HEK293 (cell line): ENCODE measurements around the gene RALGAPA2.

ENCODE experiments used
- GLIS2 ChIP-seq: fragments of 450-650 bp; formaldehyde crosslinking; IDR thresholded peaks from 2 replicates; pipeline ENCODE4 v1.5.1; 2016; ENCODE audit warnings: missing biosample characterization, missing genetic modification characterization
- OSR2 ChIP-seq: fragments of 450-650 bp; formaldehyde crosslinking; IDR thresholded peaks from 2 replicates; pipeline ENCODE4 v1.5.1; 2016; ENCODE audit warnings: missing biosample characterization, missing genetic modification characterization
- SP7 ChIP-seq: fragments of 450-650 bp; formaldehyde crosslinking; IDR thresholded peaks from 2 replicates; pipeline ENCODE4 v1.5.1; 2016; ENCODE audit warnings: missing biosample characterization, missing genetic modification characterization
- ZBTB48 ChIP-seq: fragments of 450-650 bp; formaldehyde crosslinking; IDR thresholded peaks from 2 replicates; pipeline ENCODE4 v1.5.1; 2016; ENCODE audit warnings: missing biosample characterization, missing genetic modification characterization
- ZNF121 ChIP-seq: fragments of 450-650 bp; formaldehyde crosslinking; IDR thresholded peaks from 2 replicates; pipeline ENCODE4 v1.5.1; 2016; ENCODE audit warnings: missing biosample characterization, missing genetic modification characterization
- ZNF23 ChIP-seq: fragments of 450-650 bp; formaldehyde crosslinking; IDR thresholded peaks from 2 replicates; pipeline ENCODE4 v1.5.1; 2016; ENCODE audit warnings: missing biosample characterization, missing genetic modification characterization, borderline replicate concordance
- ZNF558 ChIP-seq: fragments of 450-650 bp; formaldehyde crosslinking; IDR thresholded peaks from 2 replicates; pipeline ENCODE4 v1.5.1; 2016; ENCODE audit warnings: missing biosample characterization, missing genetic modification characterization
- ZNF624 ChIP-seq: fragments of 450-650 bp; formaldehyde crosslinking; IDR thresholded peaks from 2 replicates; pipeline ENCODE4 v1.5.1; 2017; ENCODE audit warnings: missing biosample characterization, missing genetic modification characterization
- ZNF677 ChIP-seq: fragments of 450-650 bp; IDR thresholded peaks from 2 replicates; pipeline ENCODE4 v1.5.0; 2018; ENCODE audit warnings: missing biosample characterization, mild to moderate bottlenecking, missing genetic modification characterization, moderate library complexity
- ZNF837 ChIP-seq: fragments of 450-650 bp; formaldehyde crosslinking; IDR thresholded peaks from 2 replicates; pipeline ENCODE4 v1.5.1; 2016; ENCODE audit warnings: missing biosample characterization, missing genetic modification characterization
- ZSCAN30 ChIP-seq: fragments of 450-650 bp; IDR thresholded peaks from 2 replicates; pipeline ENCODE4 v1.5.1; 2018; ENCODE audit warnings: missing biosample characterization, mild to moderate bottlenecking, missing genetic modification characterization, moderate library complexity
- ZXDB ChIP-seq: fragments of 450-650 bp; formaldehyde crosslinking; IDR thresholded peaks from 2 replicates; pipeline ENCODE4 v1.5.1; 2016; ENCODE audit warnings: missing biosample characterization, missing genetic modification characterization
- TF ChIP-seq, protein P1 (sequence below): fragments of 450-650 bp; formaldehyde crosslinking; IDR thresholded peaks from 2 replicates; pipeline ENCODE4 v1.5.1; 2016; ENCODE audit warnings: missing biosample characterization, missing genetic modification characterization
- TF ChIP-seq, protein P2 (sequence below): fragments of 450-650 bp; formaldehyde crosslinking; IDR thresholded peaks from 2 replicates; pipeline ENCODE4 v1.5.1; 2016; ENCODE audit warnings: missing biosample characterization, missing genetic modification characterization
- TF ChIP-seq, protein P3 (sequence below): fragments of 450-650 bp; formaldehyde crosslinking; IDR thresholded peaks from 2 replicates; pipeline ENCODE4 v1.5.1; 2016; ENCODE audit warnings: missing biosample characterization, missing genetic modification characterization
- TF ChIP-seq, protein P4 (sequence below): fragments of 450-650 bp; formaldehyde crosslinking; IDR thresholded peaks from 2 replicates; pipeline ENCODE4 v1.5.1; 2017; ENCODE audit warnings: missing biosample characterization, missing genetic modification characterization
- TF ChIP-seq, protein P5 (sequence below): fragments of 450-650 bp; formaldehyde crosslinking; optimal IDR thresholded peaks from 2 replicates; pipeline ENCODE3; 2016; ENCODE audit warnings: missing biosample characterization, mild to moderate bottlenecking, missing genetic modification characterization
- TF ChIP-seq, protein P6 (sequence below): fragments of 450-650 bp; formaldehyde crosslinking; IDR thresholded peaks from 2 replicates; pipeline ENCODE4 v1.5.1; 2016; ENCODE audit warnings: missing biosample characterization, missing genetic modification characterization

The RALGAPA2 gene

DNA sequence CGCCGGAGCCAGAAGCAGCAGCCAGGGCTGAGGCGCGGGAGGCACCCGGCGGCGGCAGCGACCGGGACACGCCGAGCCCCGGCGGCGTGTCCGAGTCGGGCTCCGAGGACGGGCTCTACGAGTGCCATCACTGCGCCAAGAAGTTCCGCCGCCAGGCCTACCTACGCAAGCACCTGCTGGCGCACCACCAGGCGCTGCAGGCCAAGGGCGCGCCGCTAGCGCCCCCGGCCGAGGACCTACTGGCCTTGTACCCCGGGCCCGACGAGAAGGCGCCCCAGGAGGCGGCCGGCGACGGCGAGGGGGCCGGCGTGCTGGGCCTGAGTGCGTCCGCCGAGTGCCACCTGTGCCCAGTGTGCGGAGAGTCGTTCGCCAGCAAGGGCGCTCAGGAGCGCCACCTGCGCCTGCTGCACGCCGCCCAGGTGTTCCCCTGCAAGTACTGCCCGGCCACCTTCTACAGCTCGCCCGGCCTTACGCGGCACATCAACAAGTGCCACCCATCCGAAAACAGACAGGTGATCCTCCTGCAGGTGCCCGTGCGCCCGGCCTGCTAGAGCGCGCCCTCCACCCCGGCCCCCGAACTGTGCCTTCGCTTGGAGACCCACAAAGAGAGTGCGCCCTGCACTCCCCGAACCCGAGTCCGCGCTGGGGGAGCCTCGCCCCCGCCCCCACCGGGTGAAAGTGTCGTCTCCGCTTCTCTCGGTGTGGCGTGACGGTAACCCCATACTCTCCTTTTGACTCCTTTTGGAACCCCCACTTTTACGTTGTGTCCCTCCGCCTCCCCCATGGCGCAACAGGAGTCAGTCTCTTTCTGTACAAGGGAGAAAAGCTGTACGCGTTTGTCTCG lies 343.0 kb downstream of the RALGAPA2 start (continued):
- TF ChIP-seq, protein P1, sequence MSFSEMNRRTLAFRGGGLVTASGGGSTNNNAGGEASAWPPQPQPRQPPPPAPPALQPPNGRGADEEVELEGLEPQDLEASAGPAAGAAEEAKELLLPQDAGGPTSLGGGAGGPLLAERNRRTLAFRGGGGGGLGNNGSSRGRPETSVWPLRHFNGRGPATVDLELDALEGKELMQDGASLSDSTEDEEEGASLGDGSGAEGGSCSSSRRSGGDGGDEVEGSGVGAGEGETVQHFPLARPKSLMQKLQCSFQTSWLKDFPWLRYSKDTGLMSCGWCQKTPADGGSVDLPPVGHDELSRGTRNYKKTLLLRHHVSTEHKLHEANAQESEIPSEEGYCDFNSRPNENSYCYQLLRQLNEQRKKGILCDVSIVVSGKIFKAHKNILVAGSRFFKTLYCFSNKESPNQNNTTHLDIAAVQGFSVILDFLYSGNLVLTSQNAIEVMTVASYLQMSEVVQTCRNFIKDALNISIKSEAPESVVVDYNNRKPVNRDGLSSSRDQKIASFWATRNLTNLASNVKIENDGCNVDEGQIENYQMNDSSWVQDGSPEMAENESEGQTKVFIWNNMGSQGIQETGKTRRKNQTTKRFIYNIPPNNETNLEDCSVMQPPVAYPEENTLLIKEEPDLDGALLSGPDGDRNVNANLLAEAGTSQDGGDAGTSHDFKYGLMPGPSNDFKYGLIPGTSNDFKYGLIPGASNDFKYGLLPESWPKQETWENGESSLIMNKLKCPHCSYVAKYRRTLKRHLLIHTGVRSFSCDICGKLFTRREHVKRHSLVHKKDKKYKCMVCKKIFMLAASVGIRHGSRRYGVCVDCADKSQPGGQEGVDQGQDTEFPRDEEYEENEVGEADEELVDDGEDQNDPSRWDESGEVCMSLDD, result peak; percentile 95
- TF ChIP-seq ZNF677, result no peak
- TF ChIP-seq ZNF23 (tag by site-specific recombination), result no peak
- TF ChIP-seq GLIS2 (tag by site-specific recombination), result peak; percentile 86
- TF ChIP-seq ZNF624 (tag by site-specific recombination), result no peak
- peak; percentile 59; the same call in 1 of the 2 replicates for TF ChIP-seq ZBTB48 (tag by site-specific recombination)
- TF ChIP-seq, protein P2, sequence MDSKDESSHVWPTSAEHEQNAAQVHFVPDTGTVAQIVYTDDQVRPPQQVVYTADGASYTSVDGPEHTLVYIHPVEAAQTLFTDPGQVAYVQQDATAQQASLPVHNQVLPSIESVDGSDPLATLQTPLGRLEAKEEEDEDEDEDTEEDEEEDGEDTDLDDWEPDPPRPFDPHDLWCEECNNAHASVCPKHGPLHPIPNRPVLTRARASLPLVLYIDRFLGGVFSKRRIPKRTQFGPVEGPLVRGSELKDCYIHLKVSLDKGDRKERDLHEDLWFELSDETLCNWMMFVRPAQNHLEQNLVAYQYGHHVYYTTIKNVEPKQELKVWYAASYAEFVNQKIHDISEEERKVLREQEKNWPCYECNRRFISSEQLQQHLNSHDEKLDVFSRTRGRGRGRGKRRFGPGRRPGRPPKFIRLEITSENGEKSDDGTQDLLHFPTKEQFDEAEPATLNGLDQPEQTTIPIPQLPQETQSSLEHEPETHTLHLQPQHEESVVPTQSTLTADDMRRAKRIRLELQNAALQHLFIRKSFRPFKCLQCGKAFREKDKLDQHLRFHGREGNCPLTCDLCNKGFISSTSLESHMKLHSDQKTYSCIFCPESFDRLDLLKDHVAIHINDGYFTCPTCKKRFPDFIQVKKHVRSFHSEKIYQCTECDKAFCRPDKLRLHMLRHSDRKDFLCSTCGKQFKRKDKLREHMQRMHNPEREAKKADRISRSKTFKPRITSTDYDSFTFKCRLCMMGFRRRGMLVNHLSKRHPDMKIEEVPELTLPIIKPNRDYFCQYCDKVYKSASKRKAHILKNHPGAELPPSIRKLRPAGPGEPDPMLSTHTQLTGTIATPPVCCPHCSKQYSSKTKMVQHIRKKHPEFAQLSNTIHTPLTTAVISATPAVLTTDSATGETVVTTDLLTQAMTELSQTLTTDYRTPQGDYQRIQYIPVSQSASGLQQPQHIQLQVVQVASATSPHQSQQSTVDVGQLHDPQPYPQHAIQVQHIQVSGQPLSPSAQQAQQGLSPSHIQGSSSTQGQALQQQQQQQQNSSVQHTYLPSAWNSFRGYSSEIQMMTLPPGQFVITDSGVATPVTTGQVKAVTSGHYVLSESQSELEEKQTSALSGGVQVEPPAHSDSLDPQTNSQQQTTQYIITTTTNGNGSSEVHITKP, result peak; percentile 11; the same call in 1 of the 2 replicates
- TF ChIP-seq, protein P3, sequence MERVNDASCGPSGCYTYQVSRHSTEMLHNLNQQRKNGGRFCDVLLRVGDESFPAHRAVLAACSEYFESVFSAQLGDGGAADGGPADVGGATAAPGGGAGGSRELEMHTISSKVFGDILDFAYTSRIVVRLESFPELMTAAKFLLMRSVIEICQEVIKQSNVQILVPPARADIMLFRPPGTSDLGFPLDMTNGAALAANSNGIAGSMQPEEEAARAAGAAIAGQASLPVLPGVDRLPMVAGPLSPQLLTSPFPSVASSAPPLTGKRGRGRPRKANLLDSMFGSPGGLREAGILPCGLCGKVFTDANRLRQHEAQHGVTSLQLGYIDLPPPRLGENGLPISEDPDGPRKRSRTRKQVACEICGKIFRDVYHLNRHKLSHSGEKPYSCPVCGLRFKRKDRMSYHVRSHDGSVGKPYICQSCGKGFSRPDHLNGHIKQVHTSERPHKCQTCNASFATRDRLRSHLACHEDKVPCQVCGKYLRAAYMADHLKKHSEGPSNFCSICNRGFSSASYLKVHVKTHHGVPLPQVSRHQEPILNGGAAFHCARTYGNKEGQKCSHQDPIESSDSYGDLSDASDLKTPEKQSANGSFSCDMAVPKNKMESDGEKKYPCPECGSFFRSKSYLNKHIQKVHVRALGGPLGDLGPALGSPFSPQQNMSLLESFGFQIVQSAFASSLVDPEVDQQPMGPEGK (tag by site-specific recombination), result peak; percentile 77
- TF ChIP-seq ZXDB (tag by site-specific recombination), result 0 out of 2 replicates have a peak, but pooled peaks have one; percentile 28
- TF ChIP-seq, protein P4, sequence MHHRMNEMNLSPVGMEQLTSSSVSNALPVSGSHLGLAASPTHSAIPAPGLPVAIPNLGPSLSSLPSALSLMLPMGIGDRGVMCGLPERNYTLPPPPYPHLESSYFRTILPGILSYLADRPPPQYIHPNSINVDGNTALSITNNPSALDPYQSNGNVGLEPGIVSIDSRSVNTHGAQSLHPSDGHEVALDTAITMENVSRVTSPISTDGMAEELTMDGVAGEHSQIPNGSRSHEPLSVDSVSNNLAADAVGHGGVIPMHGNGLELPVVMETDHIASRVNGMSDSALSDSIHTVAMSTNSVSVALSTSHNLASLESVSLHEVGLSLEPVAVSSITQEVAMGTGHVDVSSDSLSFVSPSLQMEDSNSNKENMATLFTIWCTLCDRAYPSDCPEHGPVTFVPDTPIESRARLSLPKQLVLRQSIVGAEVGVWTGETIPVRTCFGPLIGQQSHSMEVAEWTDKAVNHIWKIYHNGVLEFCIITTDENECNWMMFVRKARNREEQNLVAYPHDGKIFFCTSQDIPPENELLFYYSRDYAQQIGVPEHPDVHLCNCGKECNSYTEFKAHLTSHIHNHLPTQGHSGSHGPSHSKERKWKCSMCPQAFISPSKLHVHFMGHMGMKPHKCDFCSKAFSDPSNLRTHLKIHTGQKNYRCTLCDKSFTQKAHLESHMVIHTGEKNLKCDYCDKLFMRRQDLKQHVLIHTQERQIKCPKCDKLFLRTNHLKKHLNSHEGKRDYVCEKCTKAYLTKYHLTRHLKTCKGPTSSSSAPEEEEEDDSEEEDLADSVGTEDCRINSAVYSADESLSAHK, result no peak
- TF ChIP-seq ZNF121 (tag by site-specific recombination), result no peak
- no peak for TF ChIP-seq ZNF837 (tag by site-specific recombination)
- TF ChIP-seq, protein P5, sequence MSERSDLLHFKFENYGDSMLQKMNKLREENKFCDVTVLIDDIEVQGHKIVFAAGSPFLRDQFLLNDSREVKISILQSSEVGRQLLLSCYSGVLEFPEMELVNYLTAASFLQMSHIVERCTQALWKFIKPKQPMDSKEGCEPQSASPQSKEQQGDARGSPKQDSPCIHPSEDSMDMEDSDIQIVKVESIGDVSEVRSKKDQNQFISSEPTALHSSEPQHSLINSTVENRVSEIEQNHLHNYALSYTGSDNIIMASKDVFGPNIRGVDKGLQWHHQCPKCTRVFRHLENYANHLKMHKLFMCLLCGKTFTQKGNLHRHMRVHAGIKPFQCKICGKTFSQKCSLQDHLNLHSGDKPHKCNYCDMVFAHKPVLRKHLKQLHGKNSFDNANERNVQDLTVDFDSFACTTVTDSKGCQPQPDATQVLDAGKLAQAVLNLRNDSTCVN, result peak; percentile 86
- TF ChIP-seq ZNF558 (tag by site-specific recombination), result no peak
- TF ChIP-seq SP7 (tag by site-specific recombination), result 0 out of 2 replicates have a peak, but pooled peaks have one; percentile 23
- peak; percentile 46; the same call in 1 of the 2 replicates for TF ChIP-seq ZSCAN30 (tag by site-specific recombination)
- TF ChIP-seq OSR2, result no peak
- TF ChIP-seq, protein P6, sequence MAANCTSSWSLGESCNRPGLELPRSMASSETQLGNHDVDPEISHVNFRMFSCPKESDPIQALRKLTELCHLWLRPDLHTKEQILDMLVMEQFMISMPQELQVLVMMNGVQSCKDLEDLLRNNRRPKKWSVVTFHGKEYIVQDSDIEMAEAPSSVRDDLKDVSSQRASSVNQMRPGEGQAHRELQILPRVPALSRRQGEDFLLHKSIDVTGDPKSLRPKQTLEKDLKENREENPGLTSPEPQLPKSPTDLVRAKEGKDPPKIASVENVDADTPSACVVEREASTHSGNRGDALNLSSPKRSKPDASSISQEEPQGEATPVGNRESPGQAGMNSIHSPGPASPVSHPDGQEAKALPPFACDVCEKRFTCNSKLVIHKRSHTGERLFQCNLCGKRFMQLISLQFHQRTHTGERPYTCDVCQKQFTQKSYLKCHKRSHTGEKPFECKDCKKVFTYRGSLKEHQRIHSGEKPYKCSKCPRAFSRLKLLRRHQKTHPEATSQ (tag by site-specific recombination), result peak; percentile 53; the same call in 1 of the 2 replicates
